K562 (cell line): ENCODE results near the gene DNAJB1. TPM values are rescaled to one million over a fixed set of nuclear protein-coding genes. Genes with fewer than 3 reads are reported as not detected.
A peak's percentile ranks its signal among the peaks of the same experiment; 100 is the strongest.

ENCODE experiments used
- CREB3L1 ChIP-seq: fragments of 450-650 bp; IDR thresholded peaks from 2 replicates; pipeline ENCODE4 v1.6.1; 2014; ENCODE audit warnings: low read depth, mild to moderate bottlenecking, moderate library complexity, borderline replicate concordance
- EGR1 ChIP-seq: fragments of 450-650 bp; conservative IDR thresholded peaks from 2 replicates; pipeline ENCODE4 v1.6.1; 2017; ENCODE audit warnings: mild to moderate bottlenecking
- HDAC2 ChIP-seq: fragments of 450-650 bp; IDR thresholded peaks from 2 replicates; pipeline ENCODE4 v1.6.1; 2016; ENCODE audit warnings: mild to moderate bottlenecking
- HNRNPUL1 ChIP-seq: fragments of 200-400 bp; formaldehyde crosslinking; IDR thresholded peaks from 2 replicates; pipeline ENCODE4 v1.6.1; 2017; ENCODE audit warnings: low read length
- ILK ChIP-seq: fragments of 450-650 bp; IDR thresholded peaks from 2 replicates; pipeline ENCODE4 v1.6.1; 2016; ENCODE audit warnings: missing genetic modification characterization, low read depth, mild to moderate bottlenecking, missing compliant biosample characterization, moderate library complexity, borderline replicate concordance
- JUNB ChIP-seq: fragments of 450-650 bp; formaldehyde crosslinking; conservative IDR thresholded peaks from 2 replicates; pipeline ENCODE4 v1.4.0; 2020; ENCODE audit warnings: mild to moderate bottlenecking
- KHSRP ChIP-seq: fragments of 450-650 bp; IDR thresholded peaks from 2 replicates; pipeline ENCODE4 v1.6.1; 2017
- MLX ChIP-seq, 2 experiments: fragments of 450-650 bp in 1 of 2; sonication (generic) in 1 of 2; formaldehyde crosslinking; conservative IDR thresholded peaks; 2 replicates each; pipeline versions ENCODE4 v1.4.0 to v1.8.1; 2020 to 2022; ENCODE audit warnings: mild to moderate bottlenecking in 1 of 2, missing genetic modification reagents in 1 of 2
- MYNN ChIP-seq, 2 experiments: sonication (generic); formaldehyde crosslinking in 1 of 2; IDR thresholded peaks; 2 replicates each; pipeline versions ENCODE4 v1.5.0 to v1.6.1; 2016 to 2020; ENCODE audit warnings: antibody characterized with exemption in 1 of 2, missing genetic modification reagents in 1 of 2
- NCOA1 ChIP-seq: fragments of 450-650 bp; IDR thresholded peaks from 2 replicates; pipeline ENCODE4 v1.6.1; 2016; ENCODE audit warnings: low read depth
- NFIX ChIP-seq: fragments of 250-450 bp; sonication (Bioruptor Pico); IDR thresholded peaks from 2 replicates; pipeline ENCODE4 v1.4.0; 2020; ENCODE audit warnings: low read depth, mild to moderate bottlenecking, moderate library complexity
- POLR2B ChIP-seq: fragments of 450-650 bp; IDR thresholded peaks from 2 replicates; pipeline ENCODE4 v1.6.1; 2018; ENCODE audit warnings: low read depth; ENCODE audit not compliant: partially characterized antibody
- RCOR1 ChIP-seq, 2 experiments: IDR thresholded peaks; 2 replicates each; pipeline ENCODE4 v1.6.1; 2012; ENCODE audit warnings: low read depth in 2 of 2, low read length in 2 of 2, borderline replicate concordance in 1 of 2, improper control_type of control experiment in 1 of 2
- SAP30 ChIP-seq: fragments of 200-600 bp; sonication (generic); IDR thresholded peaks from 2 replicates; pipeline ENCODE4 v1.6.1; 2012; ENCODE audit warnings: borderline replicate concordance, low read depth, mild to moderate bottlenecking, moderate library complexity, low read length, control low read depth, inconsistent platforms; ENCODE audit not compliant: insufficient read depth, poor library complexity, severe bottlenecking
- SREBF1 ChIP-seq: fragments of 150-350 bp; IDR thresholded peaks from 2 replicates; pipeline ENCODE4 v1.6.1; 2014; ENCODE audit warnings: antibody characterized with exemption, low read depth, low read length, borderline replicate concordance
- TAL1 ChIP-seq: fragments of 450-650 bp; IDR thresholded peaks from 2 replicates; pipeline ENCODE4 v1.6.1; 2016; ENCODE audit warnings: mild to moderate bottlenecking
- TCF15 ChIP-seq: fragments of 250-450 bp; sonication (Bioruptor Pico); IDR thresholded peaks from 2 replicates; pipeline ENCODE4 v1.8.0; 2022; ENCODE audit warnings: moderate library complexity, mild to moderate bottlenecking, inconsistent platforms
- ZNF324 ChIP-seq: fragments of 250-450 bp; sonication (Bioruptor Pico); IDR thresholded peaks from 2 replicates; pipeline ENCODE4 v1.4.0; 2020; ENCODE audit warnings: mild to moderate bottlenecking
- polyA plus RNA-seq, 8 experiments: library from polyadenylated mRNA; depleted of rRNA in 4 of 8; stranded (reverse) in 5 of 8; unstranded in 3 of 8; fragments of >200 nt; fragmentation: Nextera tagmentation in 2 of 8; fragmentation: Illumina TruSeq in 1 of 8; extraction: Ambion mirVana in 2 of 8; extraction: Trizol in 1 of 8; gene quantifications; 2 replicates each; pipeline versions ENCODE4 v1.2.1 to v1.2.3, GENCODE V29; 2011 to 2014; ENCODE audit warnings: inconsistent platforms in 1 of 8, missing spikeins in 1 of 8
- total RNA-seq, 7 experiments: library from RNA; depleted of rRNA in 6 of 7; stranded (reverse); fragments of >200 nt in 6 of 7; fragmentation: Illumina TruSeq in 2 of 7; extraction: Trizol in 2 of 7; gene quantifications; 2 replicates each; pipeline versions ENCODE4 v1.2.1 to v1.2.3, GENCODE V29; 2011 to 2021; ENCODE audit warnings: low replicate concordance in 1 of 7
- TF ChIP-seq, protein P1 (sequence below), 2 experiments: fragments of 150-350 bp in 1 of 2; IDR thresholded peaks; 2 replicates each; pipeline ENCODE4 v1.6.1; 2012 to 2016; ENCODE audit warnings: low read depth in 2 of 2, low read length in 2 of 2, mild to moderate bottlenecking in 1 of 2, moderate library complexity in 1 of 2
- TF ChIP-seq, protein P2 (sequence below): fragments of 250-450 bp; sonication (Bioruptor Pico); IDR thresholded peaks from 2 replicates; pipeline ENCODE4 v1.5.0; 2021

The DNAJB1 gene
- total and polyA plus RNA-seq, 9 of the 15 experiments (the other 6 are each of a cell fraction or from before 2014, with no cell fraction given), result 13.2 to 113 (median 62.1) TPM

DNA sequence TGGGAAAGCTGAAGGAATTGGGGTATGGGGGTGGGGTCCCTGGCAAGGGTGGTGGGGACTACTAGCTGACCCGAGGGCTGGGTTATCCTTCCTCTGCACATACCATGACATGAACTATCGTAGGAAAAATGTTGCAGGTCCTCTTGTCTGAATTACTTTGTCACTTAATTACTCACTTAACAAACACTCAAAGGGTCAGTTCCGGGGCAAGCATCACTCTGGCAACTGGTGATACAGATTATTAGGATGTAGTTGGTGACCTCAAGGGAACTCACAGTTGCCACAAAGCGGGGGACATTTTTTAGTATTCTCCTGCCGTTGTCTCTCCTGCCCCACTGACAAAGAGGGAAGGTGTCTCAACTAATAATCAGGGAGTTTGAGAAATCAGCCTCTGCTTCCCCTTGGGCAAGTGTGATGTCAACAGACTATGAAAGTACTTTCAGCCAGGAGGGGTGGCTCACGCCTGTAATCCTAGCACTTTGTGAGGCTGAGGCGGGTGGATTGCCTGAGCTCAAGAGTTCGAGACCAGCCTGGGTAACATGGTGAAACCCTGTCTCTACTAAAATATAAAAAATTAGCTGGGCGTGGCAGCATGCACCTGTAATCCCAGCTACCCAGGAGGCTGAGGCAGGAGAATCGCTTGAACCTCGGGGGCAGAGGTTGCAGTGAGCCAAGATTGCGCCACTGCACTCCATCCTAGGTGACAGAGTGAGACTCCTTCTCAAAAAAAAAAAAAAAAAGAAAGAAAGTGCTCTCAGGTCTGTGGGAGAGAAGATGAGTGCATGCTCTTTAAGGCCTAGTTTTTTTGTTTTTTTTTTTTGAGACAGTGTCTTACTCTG lies 10.3 kb downstream of the DNAJB1 start (continued):
- TF ChIP-seq SAP30, result no peak
- peak; percentile 75 for TF ChIP-seq TAL1
- no peak for TF ChIP-seq SREBF1
- no peak for TF ChIP-seq NFIX (CRISPR knock-in tag)
- no peak for TF ChIP-seq MYNN (IDR thresholded peaks at IDR 0.05)
- TF ChIP-seq MYNN (CRISPR knock-in tag; IDR thresholded peaks at IDR 0.05), result no peak
- no peak for TF ChIP-seq HDAC2
- no peak for TF ChIP-seq MLX (CRISPR knock-in tag; conservative IDR thresholded peaks at IDR 0.05)
- TF ChIP-seq TCF15 (CRISPR knock-in tag), result no peak
- TF ChIP-seq JUNB, result no peak
- TF ChIP-seq CREB3L1, result no peak
- peak; percentile 34; the same call in 1 of the 2 replicates for TF ChIP-seq EGR1
- TF ChIP-seq HNRNPUL1, result no peak
- TF ChIP-seq, protein P1, sequence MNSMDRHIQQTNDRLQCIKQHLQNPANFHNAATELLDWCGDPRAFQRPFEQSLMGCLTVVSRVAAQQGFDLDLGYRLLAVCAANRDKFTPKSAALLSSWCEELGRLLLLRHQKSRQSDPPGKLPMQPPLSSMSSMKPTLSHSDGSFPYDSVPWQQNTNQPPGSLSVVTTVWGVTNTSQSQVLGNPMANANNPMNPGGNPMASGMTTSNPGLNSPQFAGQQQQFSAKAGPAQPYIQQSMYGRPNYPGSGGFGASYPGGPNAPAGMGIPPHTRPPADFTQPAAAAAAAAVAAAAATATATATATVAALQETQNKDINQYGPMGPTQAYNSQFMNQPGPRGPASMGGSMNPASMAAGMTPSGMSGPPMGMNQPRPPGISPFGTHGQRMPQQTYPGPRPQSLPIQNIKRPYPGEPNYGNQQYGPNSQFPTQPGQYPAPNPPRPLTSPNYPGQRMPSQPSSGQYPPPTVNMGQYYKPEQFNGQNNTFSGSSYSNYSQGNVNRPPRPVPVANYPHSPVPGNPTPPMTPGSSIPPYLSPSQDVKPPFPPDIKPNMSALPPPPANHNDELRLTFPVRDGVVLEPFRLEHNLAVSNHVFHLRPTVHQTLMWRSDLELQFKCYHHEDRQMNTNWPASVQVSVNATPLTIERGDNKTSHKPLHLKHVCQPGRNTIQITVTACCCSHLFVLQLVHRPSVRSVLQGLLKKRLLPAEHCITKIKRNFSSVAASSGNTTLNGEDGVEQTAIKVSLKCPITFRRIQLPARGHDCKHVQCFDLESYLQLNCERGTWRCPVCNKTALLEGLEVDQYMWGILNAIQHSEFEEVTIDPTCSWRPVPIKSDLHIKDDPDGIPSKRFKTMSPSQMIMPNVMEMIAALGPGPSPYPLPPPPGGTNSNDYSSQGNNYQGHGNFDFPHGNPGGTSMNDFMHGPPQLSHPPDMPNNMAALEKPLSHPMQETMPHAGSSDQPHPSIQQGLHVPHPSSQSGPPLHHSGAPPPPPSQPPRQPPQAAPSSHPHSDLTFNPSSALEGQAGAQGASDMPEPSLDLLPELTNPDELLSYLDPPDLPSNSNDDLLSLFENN (IDR thresholded peaks at IDR 0.05; ENCODE audit: low read depth in 2 of 2, low read length in 2 of 2), result peak in 1 of 2 experiments; percentile 69; a peak in 2 of 4 replicates
- TF ChIP-seq ZNF324 (CRISPR knock-in tag), result no peak
- TF ChIP-seq KHSRP, result no peak
- TF ChIP-seq, protein P2, sequence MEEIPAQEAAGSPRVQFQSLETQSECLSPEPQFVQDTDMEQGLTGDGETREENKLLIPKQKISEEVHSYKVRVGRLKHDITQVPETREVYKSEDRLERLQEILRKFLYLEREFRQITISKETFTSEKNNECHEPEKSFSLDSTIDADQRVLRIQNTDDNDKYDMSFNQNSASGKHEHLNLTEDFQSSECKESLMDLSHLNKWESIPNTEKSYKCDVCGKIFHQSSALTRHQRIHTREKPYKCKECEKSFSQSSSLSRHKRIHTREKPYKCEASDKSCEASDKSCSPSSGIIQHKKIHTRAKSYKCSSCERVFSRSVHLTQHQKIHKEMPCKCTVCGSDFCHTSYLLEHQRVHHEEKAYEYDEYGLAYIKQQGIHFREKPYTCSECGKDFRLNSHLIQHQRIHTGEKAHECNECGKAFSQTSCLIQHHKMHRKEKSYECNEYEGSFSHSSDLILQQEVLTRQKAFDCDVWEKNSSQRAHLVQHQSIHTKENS (CRISPR knock-in tag), result no peak
- no peak for TF ChIP-seq ILK
- peak in 1 of 2 experiments; percentile 79; a peak in 2 of 4 replicates for TF ChIP-seq RCOR1 (IDR thresholded peaks at IDR 0.05; ENCODE audit: borderline replicate concordance in 1 of 2, low read depth in 2 of 2, low read length in 2 of 2)
- peak; percentile 90; the same call in 1 of the 2 replicates for TF ChIP-seq NCOA1
- no peak for TF ChIP-seq POLR2B
